COR-L47 (cell line): ENCODE results near the gene PAQR5.
"Not testable (repeated sequence)": the region's sequence is repeated elsewhere in the genome, so short reads cannot be mapped to it uniquely, and the experiment has no call there.

Source experiments
- DNase-seq: peaks from one replicate; lab custom pipeline; 2025; lab: John Stamatoyannopoulos, UW

Gene PAQR5

DNA sequence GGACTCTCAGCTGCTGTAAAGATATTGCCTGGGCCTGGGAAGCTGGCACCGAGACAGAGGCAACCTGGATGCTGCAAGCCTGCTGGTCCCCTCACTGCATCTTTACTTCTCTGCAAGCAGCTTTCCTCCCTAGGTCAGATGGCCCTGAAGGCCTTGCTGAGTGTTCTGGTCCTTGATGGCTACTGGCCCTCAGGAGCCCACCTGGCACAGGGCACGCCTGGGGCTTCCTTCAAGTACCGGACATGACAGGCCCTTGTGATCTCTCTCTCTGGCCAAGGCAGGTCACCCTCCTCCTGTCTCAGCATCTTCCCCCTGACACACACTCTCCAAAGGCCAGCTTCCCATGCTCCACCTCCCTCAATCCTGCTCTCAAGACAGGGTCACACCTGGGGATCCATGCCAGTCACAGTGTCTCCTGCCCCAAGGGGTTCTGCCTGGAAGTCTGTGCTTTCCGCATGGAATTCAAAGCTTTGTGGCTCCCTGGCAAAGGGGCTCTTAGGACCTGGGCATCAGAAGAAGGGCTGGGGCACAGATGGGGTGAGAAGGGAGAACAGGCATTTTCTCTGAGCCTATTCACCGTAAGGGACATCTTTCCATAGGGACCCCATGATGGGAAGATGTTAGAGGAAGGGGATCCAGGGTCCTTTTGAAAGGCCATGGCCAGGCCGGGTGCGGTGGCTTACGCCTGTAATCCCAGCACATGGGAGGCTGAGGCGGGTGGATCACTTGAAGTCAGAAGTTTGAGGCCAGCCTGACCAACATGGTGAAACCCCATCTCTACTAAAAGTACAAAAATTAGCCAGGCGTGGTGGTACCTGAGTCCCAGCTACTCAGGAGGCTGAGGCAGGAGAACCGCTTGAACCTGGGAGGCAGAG is 4.7 kb upstream of the PAQR5 start:
- DNase-seq = no peak

DNA sequence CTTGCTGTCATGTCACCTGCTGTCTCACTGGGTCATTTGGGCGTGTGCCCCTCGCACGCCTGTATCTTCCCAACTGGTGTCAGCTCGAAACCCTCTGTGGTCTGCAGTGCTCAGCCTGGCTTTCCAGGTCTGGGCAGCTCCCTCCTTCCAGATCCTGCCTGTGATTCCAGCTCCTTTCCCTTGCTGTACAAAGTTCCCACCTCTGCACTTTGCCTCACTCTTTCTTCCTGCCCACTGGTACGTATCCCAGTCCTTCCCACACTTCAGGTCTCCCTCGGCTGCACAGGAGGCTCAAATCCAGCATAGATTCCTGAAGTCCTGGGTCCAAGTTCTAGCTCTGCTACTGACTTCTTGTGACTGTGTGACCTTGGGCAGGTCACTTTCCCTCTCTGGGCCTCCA is 2.1 kb upstream of the PAQR5 start:
- DNase-seq = no peak

DNA sequence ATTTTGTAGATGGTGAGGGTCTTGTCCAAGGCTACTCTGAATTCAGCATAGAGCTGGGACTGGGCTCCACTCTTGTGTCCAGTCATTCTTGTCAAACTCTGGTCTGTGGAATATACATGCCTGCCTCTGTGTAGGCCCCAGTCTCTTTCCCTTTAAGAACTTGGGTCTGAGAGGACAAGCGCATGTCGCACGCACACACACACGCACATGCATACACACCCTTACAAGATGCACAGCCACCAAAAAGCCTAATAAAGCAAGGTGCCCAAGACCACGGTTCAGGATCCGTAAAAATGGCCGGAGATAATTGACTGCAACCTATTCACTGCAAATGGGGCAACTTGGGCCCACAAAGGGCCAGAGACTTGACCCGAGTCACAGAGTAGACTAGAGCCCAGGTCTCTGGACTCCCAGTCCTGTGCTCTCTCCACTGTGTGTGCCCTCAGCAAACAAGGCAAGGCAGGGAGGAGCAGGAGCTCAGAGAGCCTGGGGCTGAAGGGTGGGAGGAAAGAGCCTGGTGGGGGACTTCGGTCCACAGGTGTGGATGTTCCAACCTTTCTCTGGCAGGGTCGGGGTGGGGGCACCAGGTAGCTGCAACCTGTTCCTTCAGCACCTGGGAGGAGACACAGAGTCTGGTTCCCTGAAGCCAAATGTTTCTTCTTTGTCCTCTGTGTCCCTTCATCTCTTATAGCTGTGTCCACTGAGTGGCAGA is 914 bp upstream of the PAQR5 start:
- DNase-seq = no peak

DNA sequence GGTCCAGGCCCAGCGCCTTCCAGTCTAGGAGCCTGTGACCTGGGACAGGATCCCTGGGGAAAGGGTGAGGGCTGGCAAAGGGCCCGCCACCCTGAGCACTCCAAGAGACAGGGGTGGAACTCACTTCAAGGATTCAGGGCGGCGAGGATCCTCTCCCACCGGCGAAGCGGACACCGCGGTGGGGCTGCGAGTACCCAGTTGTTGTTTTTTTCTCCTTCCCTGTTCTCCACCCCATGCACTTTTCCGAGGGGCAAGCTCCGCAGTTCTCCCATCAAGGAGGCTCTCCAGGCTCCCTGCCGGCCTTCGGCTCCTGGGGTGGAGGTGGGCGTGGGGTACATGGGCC is 387 bp upstream of the PAQR5 start:
- no peak for DNase-seq

DNA sequence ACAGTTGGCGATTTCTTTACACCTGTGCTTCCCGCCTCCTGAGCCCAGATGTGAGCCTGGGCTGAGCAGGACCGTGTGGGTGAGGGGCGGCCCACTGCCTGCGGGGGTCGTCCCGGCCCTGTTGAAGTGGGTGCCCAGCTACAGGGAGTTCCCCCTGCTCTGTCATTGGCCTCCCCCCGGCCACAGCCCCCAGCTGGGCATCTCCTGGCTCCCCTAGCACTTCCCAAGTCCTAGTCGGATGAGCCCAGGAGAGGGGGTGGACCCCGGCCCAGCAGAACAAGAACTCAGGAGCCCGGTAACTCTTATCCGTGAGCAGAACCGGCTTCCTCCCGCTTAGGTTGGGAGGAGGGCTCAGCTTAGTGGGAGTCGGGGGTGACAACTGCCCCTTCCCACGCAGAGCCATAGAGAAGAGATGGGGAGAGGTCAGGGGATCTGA is 757 bp downstream of the PAQR5 start:
- no peak for DNase-seq

DNA sequence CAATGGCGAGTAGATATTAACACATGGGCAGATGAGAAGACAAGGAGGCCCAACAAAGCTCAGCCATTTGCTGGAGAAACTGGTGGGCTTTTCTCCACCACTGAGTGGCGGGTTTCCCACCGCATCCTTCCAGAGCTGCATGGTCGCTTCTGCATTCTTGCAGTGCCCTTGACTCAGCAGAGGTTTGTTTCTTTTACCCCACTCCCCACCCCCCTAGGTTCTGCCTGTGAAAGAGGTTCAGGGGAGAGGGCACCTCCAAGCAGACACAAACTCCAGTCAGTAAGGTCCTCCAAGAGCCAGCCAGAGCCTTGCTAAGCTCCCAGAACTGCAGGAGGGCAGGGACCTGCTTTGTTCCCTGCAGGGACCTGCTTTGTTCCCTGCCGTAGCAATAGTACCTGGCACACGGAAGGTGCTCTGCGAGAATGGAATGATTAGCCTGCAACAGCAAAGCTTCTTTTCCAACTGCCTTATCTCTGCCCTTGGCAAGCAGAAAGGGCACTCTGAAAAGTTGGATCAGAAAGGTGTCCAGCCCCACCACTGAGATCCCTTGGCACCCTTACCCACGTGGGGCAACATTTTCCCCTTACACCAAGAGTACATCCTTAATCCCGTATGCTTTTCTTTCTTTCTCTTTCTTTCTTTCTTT is 1.4 kb downstream of the PAQR5 start:
- no peak for DNase-seq

DNA sequence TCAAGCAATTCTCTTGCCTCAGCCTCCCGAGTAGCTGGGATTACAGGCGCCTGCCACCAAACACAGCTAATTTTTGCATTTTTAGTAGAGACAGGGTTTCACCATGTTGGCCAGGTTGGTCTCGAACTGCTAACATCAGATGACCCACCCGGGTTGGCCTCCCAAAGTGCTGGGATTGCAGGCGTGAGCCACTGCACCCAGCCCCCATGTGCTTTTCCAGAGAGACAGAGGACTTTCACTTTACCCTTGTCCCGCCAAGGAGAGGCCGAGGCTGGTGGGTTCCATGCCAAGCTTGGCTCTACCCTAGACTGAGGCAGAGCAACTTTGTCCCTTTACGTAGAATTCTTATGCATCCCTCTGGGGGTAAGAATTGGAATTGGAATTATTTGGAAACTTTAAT is 2.4 kb downstream of the PAQR5 start:
- not testable (repeated sequence) for DNase-seq

DNA sequence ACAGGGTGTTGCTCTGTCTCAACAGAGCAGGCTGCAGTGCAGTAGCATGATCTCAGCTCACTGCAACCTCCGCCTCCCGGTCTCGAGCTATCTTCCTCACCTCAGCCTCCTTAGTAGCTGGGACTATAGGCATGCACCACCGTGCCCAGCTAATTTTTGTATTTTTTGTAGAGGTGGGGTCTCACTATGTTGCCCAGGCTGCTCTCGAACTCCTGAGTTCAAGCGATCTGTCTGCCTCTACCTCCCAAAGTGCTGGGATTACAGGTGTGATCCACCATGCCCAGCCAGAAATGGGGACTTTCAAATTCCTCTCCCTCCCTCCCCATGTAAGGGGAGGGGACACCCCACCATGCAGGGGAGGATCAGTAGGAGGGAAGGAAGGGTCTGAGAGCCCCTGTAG is 3.4 kb downstream of the PAQR5 start:
- DNase-seq = not testable (repeated sequence)

DNA sequence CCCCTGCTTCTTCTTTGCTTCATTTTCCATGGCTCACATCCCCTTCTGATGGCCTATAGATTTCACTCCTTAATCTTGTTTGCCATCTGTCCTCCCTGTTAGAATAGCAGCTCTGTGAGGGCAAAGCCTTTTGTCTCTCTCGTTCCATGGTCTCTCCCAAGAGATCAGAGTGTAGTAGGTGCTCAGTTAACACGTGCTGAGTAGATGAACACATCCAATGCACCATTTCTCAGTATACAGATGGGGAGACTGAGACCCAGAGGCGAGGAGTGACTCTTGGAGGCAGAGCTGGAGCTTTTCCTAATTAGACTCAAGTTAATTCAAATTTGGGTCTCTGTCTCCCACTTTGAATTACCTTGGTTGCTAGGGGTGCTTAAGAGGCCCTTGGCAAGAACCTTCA is 4.2 kb downstream of the PAQR5 start:
- DNase-seq = no peak

DNA sequence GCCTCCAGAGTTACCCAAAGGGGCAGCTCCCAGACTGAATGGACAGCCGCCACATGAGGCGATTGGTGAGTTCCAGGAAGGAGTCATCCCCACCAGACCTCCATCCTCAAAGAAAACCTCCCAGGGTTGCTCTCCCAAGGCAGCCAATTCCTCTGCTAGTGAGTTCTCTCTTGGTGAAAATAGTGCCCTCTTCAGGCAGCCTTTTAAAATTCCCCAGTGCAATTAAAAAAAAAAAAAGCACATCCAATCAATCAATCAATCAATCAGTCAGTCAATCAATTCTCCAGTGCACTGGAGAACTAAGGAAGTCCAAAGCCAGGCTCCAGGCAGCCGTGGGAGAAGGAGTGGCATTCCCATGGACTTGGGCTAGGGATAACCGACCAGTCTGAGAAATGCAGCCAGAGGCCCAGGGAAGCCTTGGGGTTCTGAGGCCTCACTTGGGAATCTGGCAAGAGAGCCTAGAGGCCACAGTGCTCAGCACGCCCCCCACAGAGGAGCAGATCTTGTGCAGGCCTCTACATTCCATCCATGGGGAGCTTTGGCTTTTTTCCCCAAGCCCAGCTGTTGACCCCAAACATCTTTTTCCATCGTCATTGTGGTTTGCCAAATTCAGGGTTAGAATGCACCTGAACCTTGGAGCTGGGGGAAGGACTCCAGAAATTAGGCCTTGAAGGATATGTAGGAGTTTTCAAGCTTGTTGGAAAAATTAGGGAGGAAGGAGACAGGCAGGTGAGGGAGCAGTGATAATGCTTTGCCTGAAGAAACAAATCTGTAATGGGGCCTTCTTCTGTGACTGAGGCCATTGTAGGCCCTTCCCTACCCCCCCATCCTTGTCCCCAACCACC is 4.8 kb downstream of the PAQR5 start:
- DNase-seq = no peak

DNA sequence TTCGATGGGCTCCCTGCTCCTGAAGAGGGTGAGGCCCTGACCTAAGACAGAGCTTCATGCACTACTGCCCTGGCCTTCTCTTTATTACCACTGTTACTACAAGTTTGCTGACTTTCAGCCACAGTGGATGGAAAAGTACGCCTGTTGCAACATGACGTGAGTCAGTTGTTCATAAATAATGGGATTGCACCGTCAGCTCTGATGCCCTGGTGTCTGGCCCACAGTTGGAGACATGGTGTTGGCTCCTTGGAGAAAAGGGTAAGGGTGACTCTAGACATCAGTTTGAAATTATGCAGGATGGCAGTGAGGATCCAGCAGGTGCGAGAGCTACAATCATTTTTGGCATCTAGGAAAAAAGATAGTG is 5.5 kb downstream of the PAQR5 start:
- DNase-seq = no peak

DNA sequence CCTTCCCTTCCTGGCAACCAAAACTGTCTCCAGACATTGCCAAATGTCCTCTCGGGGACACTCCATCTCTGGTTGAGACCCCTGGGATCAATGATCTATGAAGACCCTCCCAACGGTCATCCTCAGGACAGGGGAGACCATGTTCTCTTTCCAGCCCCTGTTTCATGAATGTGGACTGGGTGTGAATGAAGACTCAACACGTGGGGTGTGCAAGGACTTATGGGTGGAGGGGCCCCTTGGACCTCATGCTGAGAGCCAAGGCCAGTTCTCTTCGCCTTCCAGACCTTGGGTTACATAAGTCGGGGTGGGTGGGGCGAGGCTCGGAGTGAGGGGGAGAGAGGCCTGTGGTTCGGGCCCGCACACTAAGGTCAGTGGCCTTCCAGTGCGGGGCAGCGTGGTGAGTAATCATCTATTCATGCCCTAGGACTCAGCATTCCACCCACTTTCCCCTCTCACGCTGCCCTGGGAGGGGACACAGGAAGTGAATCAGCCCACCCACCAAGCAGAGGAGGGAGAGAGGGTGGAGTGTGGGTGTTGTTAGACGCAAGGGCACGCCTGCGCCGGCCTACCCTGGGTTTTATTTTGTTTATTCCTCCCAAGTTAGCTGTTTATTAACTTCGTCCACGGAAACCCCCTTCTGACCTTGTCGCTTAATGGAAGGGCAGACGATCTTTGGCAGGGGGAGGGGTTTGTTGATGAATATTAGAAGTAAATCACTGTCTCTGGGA is 6.7 kb downstream of the PAQR5 start:
- DNase-seq = no peak

DNA sequence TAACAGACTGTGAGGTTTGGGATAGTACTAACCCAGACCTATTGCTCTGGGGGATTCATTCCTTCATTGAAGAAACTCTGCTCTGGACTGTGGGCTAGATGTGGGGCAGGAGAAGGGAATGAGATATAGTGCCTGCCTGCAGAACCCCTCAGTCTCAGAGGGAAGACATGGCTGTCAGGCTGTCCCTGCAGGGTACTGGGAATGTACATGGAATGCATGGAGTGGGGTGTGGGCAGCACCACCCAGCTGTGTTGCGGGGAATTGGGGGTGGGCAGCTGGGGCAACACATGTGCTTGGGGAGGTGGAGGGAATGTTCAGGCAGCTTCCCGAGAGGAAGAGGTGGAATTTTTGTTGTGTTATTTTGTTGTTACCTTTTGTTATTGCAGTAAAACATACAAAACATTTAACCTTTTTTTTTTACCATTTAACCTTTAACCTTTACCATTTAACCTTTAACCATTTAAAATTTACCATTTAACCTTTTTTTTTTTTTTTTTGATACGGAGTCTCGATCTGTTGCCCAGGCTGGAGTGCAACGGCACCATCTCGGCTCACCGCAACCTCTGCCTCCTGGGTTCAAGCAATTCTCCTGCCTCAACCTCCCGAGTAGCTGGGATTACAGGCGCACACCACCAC is 7.3 kb downstream of the PAQR5 start:
- DNase-seq = no peak

DNA sequence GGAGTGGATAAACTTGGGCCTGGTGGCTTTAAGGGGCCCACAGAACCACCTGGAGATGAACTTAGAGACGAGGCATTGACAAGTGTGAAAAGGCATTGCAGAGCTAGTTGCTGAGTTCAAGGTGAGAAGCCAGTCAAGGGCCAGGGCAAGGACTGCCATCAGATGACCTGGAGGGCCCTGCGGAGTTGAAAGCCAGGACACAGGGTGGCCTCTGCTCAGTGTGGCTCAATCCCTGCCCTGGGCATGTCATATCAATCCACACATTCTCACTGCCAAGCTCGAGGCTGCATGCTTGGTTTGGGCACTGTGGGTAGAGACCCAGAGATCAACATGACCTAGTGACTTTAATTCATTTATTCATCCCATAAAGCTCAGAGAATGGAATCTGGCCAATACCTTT is 9.2 kb downstream of the PAQR5 start:
- no peak for DNase-seq

DNA sequence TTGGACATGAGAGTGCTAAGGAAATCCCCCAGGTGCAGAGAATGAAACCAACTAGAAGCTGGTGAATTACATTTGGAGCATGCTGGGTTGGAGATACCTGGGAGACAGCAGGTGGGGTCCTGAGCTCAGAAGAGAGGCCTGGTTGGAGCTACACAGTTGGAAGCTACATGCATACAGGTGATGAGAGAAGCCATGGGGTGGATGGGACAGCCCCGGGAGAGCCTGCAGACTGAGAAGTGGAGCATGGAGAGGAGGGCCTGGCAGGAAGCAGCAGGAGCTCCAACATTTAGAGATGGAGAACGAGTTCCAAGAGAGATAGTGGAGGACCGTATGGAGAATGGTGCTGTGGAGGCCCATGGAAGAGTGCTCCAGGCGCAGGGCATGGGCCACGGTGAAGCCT is 10.2 kb downstream of the PAQR5 start:
- DNase-seq = no peak

DNA sequence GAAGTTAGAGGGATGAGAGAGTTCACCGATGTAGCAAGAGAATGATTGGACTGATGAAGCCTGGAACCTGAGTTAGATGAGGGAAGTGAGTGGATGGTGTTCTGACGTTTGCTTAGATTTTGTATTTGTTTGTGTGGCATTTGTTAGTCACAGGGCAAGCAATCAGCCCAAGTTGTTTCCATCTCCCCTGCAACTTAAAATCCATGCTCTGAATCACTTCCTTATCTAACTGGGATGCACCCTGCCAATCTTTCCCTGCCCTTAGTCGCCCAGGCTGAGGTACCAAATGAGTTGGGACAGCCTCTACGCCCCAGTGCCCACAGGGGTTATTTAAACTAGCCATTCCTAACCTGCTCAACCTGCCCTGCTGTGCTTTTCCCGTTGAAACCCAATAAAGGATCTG is 12.6 kb downstream of the PAQR5 start:
- DNase-seq = no peak

DNA sequence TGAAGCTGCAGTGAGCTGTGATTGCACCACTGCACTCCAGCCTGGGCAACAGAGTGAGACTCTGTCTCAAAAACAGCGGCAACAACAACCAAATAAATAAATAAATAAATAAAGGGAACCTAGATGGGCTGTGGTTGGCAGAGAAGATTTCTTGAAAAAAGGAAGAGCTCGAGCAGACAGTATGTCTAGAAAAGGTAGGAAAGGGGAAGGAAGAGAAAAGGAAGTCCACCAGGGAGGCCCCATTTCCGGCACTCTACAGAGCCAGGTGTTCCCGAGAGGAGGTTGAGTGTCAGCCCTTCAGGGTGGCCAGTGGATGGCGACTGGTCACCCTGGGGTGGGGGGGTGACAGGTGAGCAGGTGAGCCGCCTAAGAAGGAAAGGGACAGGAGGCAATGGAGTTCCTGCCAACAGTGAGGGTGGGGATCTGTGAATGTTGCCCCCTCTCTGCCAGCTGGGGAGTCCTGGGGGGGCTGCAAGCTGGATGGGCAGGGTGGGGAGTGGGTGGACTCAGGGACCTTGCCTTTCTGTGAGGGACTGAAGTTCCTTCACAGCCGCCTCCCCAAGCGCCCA is 14.8 kb downstream of the PAQR5 start:
- DNase-seq = no peak

DNA sequence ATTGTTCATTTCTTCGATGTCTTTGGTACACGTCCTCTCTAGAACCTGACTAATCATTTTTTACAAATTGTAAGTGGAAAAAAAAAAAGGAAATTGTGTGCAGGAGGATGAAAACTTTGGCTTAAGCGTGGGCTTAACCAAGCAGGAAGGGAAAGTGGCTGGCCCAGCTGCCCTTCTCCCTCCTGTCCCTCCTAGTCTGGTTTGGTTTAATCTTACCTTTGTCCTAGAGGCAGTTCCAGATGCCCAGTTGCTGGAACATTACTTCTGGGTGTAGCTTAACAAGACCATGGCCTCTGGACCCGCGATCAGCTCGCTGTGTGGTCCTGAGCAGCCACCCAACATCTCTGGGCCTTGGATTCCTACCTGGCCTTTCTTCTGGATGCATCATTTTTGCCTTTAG is 15.4 kb downstream of the PAQR5 start:
- DNase-seq = no peak

DNA sequence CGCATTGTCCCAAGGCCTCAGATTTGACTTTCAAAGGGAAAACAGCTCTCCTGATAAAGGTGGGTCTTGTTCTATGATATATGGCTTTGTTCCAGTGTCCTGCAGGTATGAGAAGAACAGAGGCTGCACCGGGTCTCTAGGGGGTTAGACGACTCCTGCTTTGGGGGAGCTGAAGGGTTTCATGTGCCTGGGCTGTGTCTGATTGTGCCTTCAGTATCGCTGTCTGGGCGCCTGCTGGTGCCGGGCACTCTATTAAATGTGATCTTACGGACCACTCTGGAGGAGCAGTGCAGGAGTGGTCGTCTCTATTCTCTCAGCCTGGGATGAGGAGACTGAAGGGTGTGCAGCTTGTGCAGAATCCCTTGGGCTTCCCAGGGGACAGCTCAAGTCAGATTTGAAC is 16.0 kb downstream of the PAQR5 start:
- no peak for DNase-seq

DNA sequence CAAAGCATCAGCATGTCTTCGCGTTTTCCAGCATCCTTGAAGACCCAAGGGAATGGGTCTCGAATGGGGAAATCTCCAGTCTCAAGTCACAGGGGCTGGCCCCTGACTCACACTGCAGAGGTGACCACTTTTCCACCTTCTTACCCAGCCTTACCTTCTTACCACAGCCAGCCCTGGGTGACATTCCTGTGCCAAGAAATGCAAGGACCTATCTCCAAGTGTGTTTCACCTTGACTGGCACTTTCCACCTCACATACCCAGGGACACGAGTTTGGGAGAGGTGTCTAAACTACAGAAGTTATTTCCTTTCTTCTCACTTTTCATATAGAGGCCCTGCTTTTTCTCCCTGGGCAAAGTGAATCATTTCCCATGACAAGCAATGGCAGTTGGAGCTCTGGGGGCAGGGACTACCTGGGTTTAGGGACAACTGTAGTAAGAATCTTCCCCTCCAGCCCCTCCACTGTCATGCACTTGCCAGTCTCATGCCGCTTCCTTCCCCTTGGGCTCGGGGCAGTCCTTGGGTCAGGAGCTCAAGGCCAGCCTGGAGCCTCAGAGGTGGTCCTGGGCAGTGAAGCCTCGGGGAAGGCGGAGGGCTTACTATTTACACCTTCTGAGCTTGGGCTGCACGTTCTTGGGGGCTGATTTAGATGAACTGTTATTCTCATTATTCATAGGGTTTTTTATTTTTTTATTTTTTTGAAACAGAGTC is 16.8 kb downstream of the PAQR5 start:
- no peak for DNase-seq
